CD14-positive monocyte (primary cell): ENCODE measurements around the gene OR5K2. TPM values are rescaled to one million over a fixed set of nuclear protein-coding genes. Genes with fewer than 3 reads are reported as not detected.

ENCODE experiments used
- DNase-seq, 3 donors: peaks; one replicate each; pipeline ENCODE4 v3.0.0-alpha.2; 2011 to 2022
- H2AFZ ChIP-seq: 2 replicates; pipeline ENCODE4 v1.6.0; 2012; ENCODE audit warnings: mild to moderate bottlenecking, low read depth, low read length, inconsistent platforms; ENCODE audit not compliant: insufficient read depth, poor library complexity, severe bottlenecking
- H3K27ac ChIP-seq, 2 donors: 1 replicate in 1 of 2; 2 replicates in 1 of 2; pipeline ENCODE4 v1.5.1; 2012 to 2013; ENCODE audit warnings: low read length in 2 of 2, control low read depth in 1 of 2, inconsistent platforms in 1 of 2, low read depth in 1 of 2, mild to moderate bottlenecking in 1 of 2
- H3K27me3 ChIP-seq, 2 donors: one replicate each; pipeline versions ENCODE4 v1.6.0 to v1.6.1; 2011 to 2013; ENCODE audit warnings: low read length in 2 of 2; ENCODE audit not compliant: control insufficient read depth in 2 of 2, insufficient read depth in 2 of 2
- H3K36me3 ChIP-seq, 2 donors: replicated peaks in 1 of 2; 1 replicate in 1 of 2; 2 replicates in 1 of 2; pipeline versions ENCODE4 v1.5.1 to v1.6.1; 2012 to 2013; ENCODE audit warnings: low read length in 2 of 2, control low read depth in 1 of 2, inconsistent platforms in 1 of 2, mild to moderate bottlenecking in 1 of 2; ENCODE audit not compliant: insufficient read depth in 2 of 2, control insufficient read depth in 1 of 2
- H3K4me1 ChIP-seq, 2 donors: 1 replicate in 1 of 2; 2 replicates in 1 of 2; pipeline versions ENCODE4 v1.5.1 to v1.6.1; 2012 to 2013; ENCODE audit warnings: low read length in 2 of 2, control low read depth in 1 of 2, inconsistent platforms in 1 of 2, mild to moderate bottlenecking in 1 of 2, moderate library complexity in 1 of 2; ENCODE audit not compliant: insufficient read depth in 2 of 2, control insufficient read depth in 1 of 2
- H3K4me2 ChIP-seq: replicated peaks from 2 replicates; pipeline ENCODE3; 2012; ENCODE audit warnings: low read length, moderate library complexity, mild to moderate bottlenecking; ENCODE audit not compliant: poor library complexity, severe bottlenecking; ENCODE audit errors: extremely low read depth
- H3K4me3 ChIP-seq, 3 experiments: fragments of 200-600 bp in 1 of 3; sonication (generic) in 1 of 3; replicated peaks in 1 of 3; 1 replicate in 2 of 3; 2 replicates in 1 of 3; pipeline ENCODE4 v1.5.1; 2011 to 2013; ENCODE audit warnings: low read length in 3 of 3, mild to moderate bottlenecking in 3 of 3, control low read depth in 2 of 3, low read depth in 2 of 3, inconsistent platforms in 1 of 3, moderate library complexity in 1 of 3
- H3K79me2 ChIP-seq: 2 replicates; pipeline ENCODE4 v1.6.0; 2012; ENCODE audit warnings: mild to moderate bottlenecking, control low read depth, inconsistent platforms, low read length, moderate library complexity; ENCODE audit not compliant: insufficient read depth
- H3K9ac ChIP-seq: 2 replicates; pipeline ENCODE4 v1.6.0; 2017; ENCODE audit warnings: low read length, mild to moderate bottlenecking; ENCODE audit not compliant: insufficient read depth, poor library complexity, severe bottlenecking
- H3K9me3 ChIP-seq, 2 donors: replicated peaks in 1 of 2; 1 replicate in 1 of 2; 2 replicates in 1 of 2; pipeline versions ENCODE4 v1.5.1 to v1.6.1; 2012 to 2013; ENCODE audit warnings: low read length in 2 of 2, control low read depth in 1 of 2; ENCODE audit not compliant: control insufficient read depth in 1 of 2, insufficient read depth in 1 of 2
- H4K20me1 ChIP-seq: 2 replicates; pipeline ENCODE4 v1.6.0; 2012; ENCODE audit warnings: mild to moderate bottlenecking, low read length, control low read depth, moderate library complexity; ENCODE audit not compliant: insufficient read depth
- H3K27ac Mint-ChIP-seq, 7 donors: one replicate each; pipeline ENCODE4 v1.8.0; 2020; ENCODE audit warnings: mild to moderate bottlenecking in 7 of 7, mixed read lengths in 7 of 7, moderate library complexity in 6 of 7, inconsistent platforms in 2 of 7
- H3K27me3 Mint-ChIP-seq, 3 donors: one replicate each; pipeline ENCODE4 v1.8.0; 2021 to 2022; ENCODE audit warnings: low read depth in 3 of 3, mild to moderate bottlenecking in 3 of 3, mixed read lengths in 3 of 3, moderate library complexity in 3 of 3, inconsistent platforms in 1 of 3
- H3K36me3 Mint-ChIP-seq, 2 donors: one replicate each; pipeline ENCODE4 v1.8.0; 2020; ENCODE audit warnings: mixed read lengths in 2 of 2, inconsistent platforms in 1 of 2, mild to moderate bottlenecking in 1 of 2
- H3K4me1 Mint-ChIP-seq: one replicate; pipeline ENCODE4 v1.8.0; 2020; ENCODE audit warnings: mild to moderate bottlenecking, mixed read lengths
- H3K4me3 Mint-ChIP-seq, 2 donors: one replicate each; pipeline ENCODE4 v1.8.0; 2020; ENCODE audit warnings: mild to moderate bottlenecking in 2 of 2, mixed read lengths in 2 of 2, moderate library complexity in 1 of 2
- H3K9me3 Mint-ChIP-seq, 7 donors: one replicate each; pipeline ENCODE4 v1.8.0; 2020 to 2022; ENCODE audit warnings: mixed read lengths in 7 of 7, mild to moderate bottlenecking in 6 of 7, moderate library complexity in 6 of 7, inconsistent platforms in 2 of 7
- CTCF ChIP-seq: fragments of 200-600 bp; IDR thresholded peaks from one replicate; pipeline ENCODE4 v1.8.0; 2022; ENCODE audit warnings: antibody characterized with exemption, mild to moderate bottlenecking
- WGBS: methylation state at CpG from one replicate; pipeline ENCODE4 v1.1.5; 2013; ENCODE audit warnings: missing lambda C conversion rate; ENCODE audit not compliant: insufficient coverage; 5-methylcytosine and 5-hydroxymethylcytosine counted together
- intact Hi-C, 2 donors: fragments of 100-400 bp; cut with micrococcal nuclease; formaldehyde crosslinking; loops; one replicate each; pipeline versions ENCODE4 v1.15.0 to v1.15.1; 2023
- polyA plus RNA-seq, 3 donors: library from polyadenylated mRNA; depleted of rRNA in 1 of 3; unstranded in 2 of 3; stranded (reverse) in 1 of 3; fragments of 300-500 nt in 2 of 3; fragments of >200 nt in 1 of 3; fragmentation: Illumina TruSeq in 2 of 3; gene quantifications; 1 replicate in 2 of 3; 2 replicates in 1 of 3; pipeline ENCODE4 v1.2.3, GENCODE V29; 2012 to 2021

OR5K2 gene
- polyA plus RNA-seq, 3 donors = not detected

DNA sequence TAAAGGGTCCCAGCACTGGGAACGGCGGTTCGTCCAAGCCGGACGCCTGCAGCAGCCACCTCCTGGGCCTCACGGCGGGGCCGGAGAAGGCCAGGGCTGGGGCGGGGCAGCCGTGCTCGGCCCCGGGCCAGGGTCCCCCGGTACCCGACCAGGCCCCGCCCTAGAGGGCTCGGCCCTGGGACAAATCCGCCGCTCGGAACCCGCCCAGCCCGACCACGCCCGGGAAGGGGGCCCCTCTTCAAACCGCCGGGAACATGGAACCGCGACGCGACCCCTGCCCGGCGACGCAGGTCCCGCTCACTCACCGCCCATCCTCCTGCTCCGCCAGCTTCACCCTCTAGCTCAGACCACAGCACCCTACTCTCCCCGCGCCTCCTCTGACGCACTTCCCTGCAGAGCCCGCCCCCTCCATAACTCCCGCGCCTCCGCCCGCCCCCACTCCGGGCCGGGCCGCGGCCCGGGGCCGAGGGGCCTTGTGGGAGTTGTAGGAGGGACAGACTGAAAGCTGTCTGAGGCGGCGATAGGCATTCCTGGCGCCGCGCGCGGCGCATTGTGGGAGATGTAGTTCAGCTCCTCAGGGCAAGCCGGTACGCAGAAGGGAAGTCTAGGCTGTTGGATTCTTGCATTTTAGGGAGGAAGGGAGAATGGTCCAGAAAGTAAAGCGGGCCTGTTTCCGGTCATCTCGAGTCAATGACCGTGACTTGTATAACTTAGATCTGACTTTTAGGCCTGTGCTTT is 25.2 kb downstream of the OR5K2 start, which contains the start of gene CLDND1:
CLDND1 (minus strand) TSS at position 359 of the 738 bp plus-strand sequence. CDS start 1,478 bp downstream, outside the sequence.
- Histone ChIP-seq H3K9me3 (no peaks in the 10 kb centered on the region), H3K36me3 (peaks cover 26 to 34% of the 10 kb centered on the region in 2 donors), H4K20me1 (no peaks in the 10 kb centered on the region), H3K79me2 (peaks cover 41% of the 10 kb centered on the region), H3K9ac (peak within 1 kb of the TSS; percentile 91), H3K27me3 (no peaks in the 10 kb centered on the region), H3K4me2 (peak within 1 kb of the TSS; percentile 77), H3K27ac (peak within 1 kb of the TSS; percentile 70 to 96), H2AFZ (peak within 1 kb of the TSS; percentile 78), H3K4me1 (peaks cover 11 to 19% of the 10 kb centered on the region in 2 donors), H3K4me3 (peak within 1 kb of the TSS; percentile 84 to 91 (median 85))
- DNase-seq = peak; percentile 92 to 97 (median 93)
- peak within 1 kb of the TSS; percentile 75 to 97 for H3K4me3 Mint-ChIP-seq
- intact Hi-C loops = no loop called here
- no peaks in the 10 kb centered on the region for H3K9me3 Mint-ChIP-seq
- peaks cover 0 to 2% (median 1%) of the 10 kb centered on the region in 3 donors for H3K27me3 Mint-ChIP-seq
- TF ChIP-seq CTCF = no peak
- peaks cover 29 to 31% of the 10 kb centered on the region in 2 donors for H3K36me3 Mint-ChIP-seq
- peaks cover 28% of the 10 kb centered on the region for H3K4me1 Mint-ChIP-seq
- WGBS = under 1% methylated on average over 32 of the region's 63 CpGs
- peak within 1 kb of the TSS; percentile 79 to 98 (median 97) for H3K27ac Mint-ChIP-seq

- no peaks in the 10 kb centered on the region for H4K20me1 ChIP-seq
- intact Hi-C loops = loop anchor here in 1 of 2 donors (5.0 kb wide), 1 partner anchor 67 kb away; the partner anchor contains the start of gene CPOX
- H3K36me3 ChIP-seq = peaks cover 2 to 7% of the 10 kb centered on the region in 2 donors
- H3K4me1 ChIP-seq = peaks cover 11 to 19% of the 10 kb centered on the region in 2 donors
- H3K27me3 Mint-ChIP-seq = peaks cover 0 to 5% (median 1%) of the 10 kb centered on the region in 3 donors
- no peak overlapping the region for H3K4me3 ChIP-seq
- no peak for TF ChIP-seq CTCF
- H3K27ac Mint-ChIP-seq = no peak overlapping the region
- H3K36me3 Mint-ChIP-seq = peaks cover 6 to 7% of the 10 kb centered on the region in 2 donors
- no peaks in the 10 kb centered on the region for H3K9me3 Mint-ChIP-seq
- H3K9me3 ChIP-seq = no peaks in the 10 kb centered on the region
- H3K4me3 Mint-ChIP-seq = no peak overlapping the region
- H2AFZ ChIP-seq = no peak overlapping the region
- peaks cover 23% of the 10 kb centered on the region for H3K79me2 ChIP-seq
- no peak for DNase-seq
- H3K4me1 Mint-ChIP-seq = peaks cover 19% of the 10 kb centered on the region
- H3K9ac ChIP-seq = no peak overlapping the region
- no peaks in the 10 kb centered on the region for H3K27me3 ChIP-seq
- WGBS = no CpG with 5 or more reads among the region's 6 CpGs
- no peak overlapping the region for H3K4me2 ChIP-seq
- H3K27ac ChIP-seq = no peak overlapping the region
Observed at GRCh38 chr3:98525494-98525893, 28.0 kb downstream of the OR5K2 start.
